ENCODE measurements around the gene LMAN1L. TPM values are rescaled to one million over a fixed set of nuclear protein-coding genes. Genes with fewer than 3 reads are reported as not detected.

Gene LMAN1L
- total and polyA plus RNA-seq, 4 donors = 0.08 TPM; not detected in 3

DNA sequence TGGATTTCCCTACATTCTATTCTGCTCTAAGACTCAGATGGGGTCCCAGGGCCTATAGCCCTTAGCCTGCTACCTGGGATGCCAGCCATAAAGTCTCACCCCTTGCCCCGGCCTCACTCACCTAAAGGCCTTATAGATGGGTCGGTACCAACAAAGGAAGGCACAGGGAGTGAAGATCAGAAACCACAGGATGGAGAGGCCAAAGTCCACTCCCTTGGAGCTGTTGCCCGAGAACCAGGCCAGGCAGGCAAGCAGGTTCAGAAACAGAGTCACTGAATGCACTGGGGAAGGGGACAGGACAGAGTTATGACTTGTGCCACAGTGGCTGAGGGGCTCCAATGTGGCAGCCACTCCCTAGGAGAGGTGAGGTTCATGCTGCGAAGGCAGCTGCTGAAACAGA, 37.8 kb downstream of the LMAN1L start:
- no peak overlapping the region for H3K27ac ChIP-seq (ENCODE audit: low read depth in 1 of 2, low read length in 2 of 2)
- H3K27me3 ChIP-seq (ENCODE audit: control insufficient read depth in 4 of 4, insufficient read depth in 4 of 4, low read length in 3 of 4) = no peaks in the 10 kb centered on the region
- H3K36me3 ChIP-seq (ENCODE audit: control insufficient read depth in 4 of 4, insufficient read depth in 3 of 4, low read depth in 1 of 4, low read length in 3 of 4) = peaks cover 14 to 66% (median 35%) of the 10 kb centered on the region in 4 donors
- TF ChIP-seq TAF1 (conservative IDR thresholded peaks at IDR 0.05) = no peak
- TF ChIP-seq FOXA2 (IDR thresholded peaks at IDR 0.05) = no peak
- TF ChIP-seq FOXA1 (IDR thresholded peaks at IDR 0.05) = no peak
- no peak for TF ChIP-seq YY1 (IDR thresholded peaks at IDR 0.05)
- TF ChIP-seq HNF4A (conservative IDR thresholded peaks at IDR 0.05) = no peak
- no peak overlapping the region for H3K4me3 ChIP-seq (ENCODE audit: low read depth in 1 of 3, low read length in 3 of 3)
- no peak for DNase-seq (ENCODE audit: low spot score)
- H3K9ac ChIP-seq (ENCODE audit: low read depth in 1 of 2, low read length in 2 of 2) = no peak overlapping the region
- 87% methylated on average over 4 of the region's 4 CpGs for WGBS
- no peaks in the 10 kb centered on the region for H3K9me3 ChIP-seq (ENCODE audit: control insufficient read depth in 4 of 4, low read length in 3 of 4)
- peaks cover 0 to 11% (median 8%) of the 10 kb centered on the region in 4 donors for H3K4me1 ChIP-seq (ENCODE audit: control insufficient read depth in 4 of 4, insufficient read depth in 4 of 4, low read length in 3 of 4)

DNA sequence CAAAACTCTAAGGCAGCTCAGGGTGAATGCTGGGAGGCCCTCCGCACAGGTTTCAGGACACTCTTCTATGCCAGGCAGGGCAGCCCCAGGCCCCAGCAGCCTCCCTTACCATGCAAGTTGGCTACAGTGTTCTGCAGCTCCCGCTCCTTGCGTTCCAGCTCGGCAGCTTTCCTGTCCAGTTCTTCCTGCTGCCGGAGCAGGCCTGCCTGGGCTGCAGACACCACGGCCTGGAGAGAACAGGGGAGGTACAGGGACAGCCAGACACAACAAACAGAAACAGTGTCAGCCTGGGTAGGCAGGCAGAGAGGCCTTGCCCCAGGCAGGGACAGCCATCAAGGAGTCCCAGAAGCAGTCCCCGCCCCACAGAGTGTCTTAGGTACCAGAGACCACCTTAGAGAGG, 39.3 kb downstream of the LMAN1L start:
- no peak for TF ChIP-seq EGR1 (IDR thresholded peaks at IDR 0.05; ENCODE audit: low read depth in 2 of 2)
- H3K9ac ChIP-seq (ENCODE audit: low read depth in 1 of 2, low read length in 2 of 2) = no peak overlapping the region
- no peak overlapping the region for H3K27ac ChIP-seq (ENCODE audit: low read depth in 1 of 2, low read length in 2 of 2)
- H3K4me1 ChIP-seq (ENCODE audit: control insufficient read depth in 4 of 4, insufficient read depth in 4 of 4, low read length in 3 of 4) = peaks cover 0 to 12% (median 8%) of the 10 kb centered on the region in 4 donors
- DNase-seq (ENCODE audit: low spot score) = no peak
- WGBS = 97% methylated on average over 7 of the region's 7 CpGs
- no peaks in the 10 kb centered on the region for H3K27me3 ChIP-seq (ENCODE audit: control insufficient read depth in 4 of 4, insufficient read depth in 4 of 4, low read length in 3 of 4)
- peaks cover 13 to 63% (median 32%) of the 10 kb centered on the region in 4 donors for H3K36me3 ChIP-seq (ENCODE audit: control insufficient read depth in 4 of 4, insufficient read depth in 3 of 4, low read depth in 1 of 4, low read length in 3 of 4)
- no peaks in the 10 kb centered on the region for H3K9me3 ChIP-seq (ENCODE audit: control insufficient read depth in 4 of 4, low read length in 3 of 4)
- H3K4me3 ChIP-seq (ENCODE audit: low read depth in 1 of 3, low read length in 3 of 3) = no peak overlapping the region

DNA sequence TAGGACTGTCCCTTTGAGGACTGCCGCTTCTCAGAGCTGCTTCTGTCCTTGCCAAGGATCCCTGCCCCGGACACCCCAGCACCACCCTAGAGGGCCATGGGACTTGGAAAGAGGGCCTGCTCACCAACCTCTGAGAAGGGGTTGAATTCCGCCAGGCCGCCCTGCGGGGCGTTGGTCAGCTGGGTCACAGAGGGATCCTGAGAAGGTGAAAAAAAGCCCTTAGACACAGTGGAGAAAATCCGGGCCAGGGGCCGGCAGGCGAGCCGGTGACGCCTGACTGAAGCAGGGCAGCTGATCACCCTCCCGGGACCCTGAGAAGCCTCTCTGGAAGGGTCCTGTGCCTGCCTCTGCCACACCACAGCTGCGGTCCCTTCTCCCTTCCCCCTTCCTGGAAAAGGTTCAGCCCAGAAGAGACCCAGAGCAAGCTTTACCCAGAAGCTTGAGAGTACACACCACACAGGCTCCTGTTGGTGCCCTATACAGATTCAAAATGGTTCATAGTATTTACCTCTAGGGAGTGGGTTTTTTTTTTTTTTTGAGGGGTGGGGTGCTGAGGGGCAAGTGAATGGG, 41.9 kb downstream of the LMAN1L start:
- H3K9me3 ChIP-seq (ENCODE audit: control insufficient read depth in 4 of 4, low read length in 3 of 4) = no peaks in the 10 kb centered on the region
- 96% methylated on average over 13 of the region's 13 CpGs for WGBS
- peaks cover 0 to 5% (median 0%) of the 10 kb centered on the region in 4 donors for H3K4me1 ChIP-seq (ENCODE audit: control insufficient read depth in 4 of 4, insufficient read depth in 4 of 4, low read length in 3 of 4)
- H3K4me3 ChIP-seq (ENCODE audit: low read depth in 1 of 3, low read length in 3 of 3) = no peak overlapping the region
- TF ChIP-seq GABPA (IDR thresholded peaks at IDR 0.05 in 1 of 2, conservative IDR thresholded peaks at IDR 0.05 in 1 of 2) (no peak), HNF4A (conservative IDR thresholded peaks at IDR 0.05) (no peak), HNF4G (IDR thresholded peaks at IDR 0.05) (no peak), SP1 (IDR thresholded peaks at IDR 0.05) (no peak), RAD21 (IDR thresholded peaks at IDR 0.05) (no peak), NR2F2 (IDR thresholded peaks at IDR 0.05) (no peak), FOXA2 (IDR thresholded peaks at IDR 0.05) (no peak), RXRA (IDR thresholded peaks at IDR 0.05) (no peak), YY1 (IDR thresholded peaks at IDR 0.05) (no peak), EGR1 (IDR thresholded peaks at IDR 0.05; ENCODE audit: low read depth in 2 of 2) (no peak), FOXA1 (IDR thresholded peaks at IDR 0.05) (no peak), TAF1 (conservative IDR thresholded peaks at IDR 0.05) (no peak)
- TF ChIP-seq, protein P1, sequence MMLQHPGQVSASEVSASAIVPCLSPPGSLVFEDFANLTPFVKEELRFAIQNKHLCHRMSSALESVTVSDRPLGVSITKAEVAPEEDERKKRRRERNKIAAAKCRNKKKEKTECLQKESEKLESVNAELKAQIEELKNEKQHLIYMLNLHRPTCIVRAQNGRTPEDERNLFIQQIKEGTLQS (IDR thresholded peaks at IDR 0.05) = no peak
- TF ChIP-seq, protein P2, sequence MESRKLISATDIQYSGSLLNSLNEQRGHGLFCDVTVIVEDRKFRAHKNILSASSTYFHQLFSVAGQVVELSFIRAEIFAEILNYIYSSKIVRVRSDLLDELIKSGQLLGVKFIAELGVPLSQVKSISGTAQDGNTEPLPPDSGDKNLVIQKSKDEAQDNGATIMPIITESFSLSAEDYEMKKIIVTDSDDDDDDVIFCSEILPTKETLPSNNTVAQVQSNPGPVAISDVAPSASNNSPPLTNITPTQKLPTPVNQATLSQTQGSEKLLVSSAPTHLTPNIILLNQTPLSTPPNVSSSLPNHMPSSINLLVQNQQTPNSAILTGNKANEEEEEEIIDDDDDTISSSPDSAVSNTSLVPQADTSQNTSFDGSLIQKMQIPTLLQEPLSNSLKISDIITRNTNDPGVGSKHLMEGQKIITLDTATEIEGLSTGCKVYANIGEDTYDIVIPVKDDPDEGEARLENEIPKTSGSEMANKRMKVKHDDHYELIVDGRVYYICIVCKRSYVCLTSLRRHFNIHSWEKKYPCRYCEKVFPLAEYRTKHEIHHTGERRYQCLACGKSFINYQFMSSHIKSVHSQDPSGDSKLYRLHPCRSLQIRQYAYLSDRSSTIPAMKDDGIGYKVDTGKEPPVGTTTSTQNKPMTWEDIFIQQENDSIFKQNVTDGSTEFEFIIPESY (IDR thresholded peaks at IDR 0.05) = no peak
- TF ChIP-seq, protein P3, sequence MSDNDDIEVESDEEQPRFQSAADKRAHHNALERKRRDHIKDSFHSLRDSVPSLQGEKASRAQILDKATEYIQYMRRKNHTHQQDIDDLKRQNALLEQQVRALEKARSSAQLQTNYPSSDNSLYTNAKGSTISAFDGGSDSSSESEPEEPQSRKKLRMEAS (IDR thresholded peaks at IDR 0.05) = no peak
- TF ChIP-seq, protein P4, sequence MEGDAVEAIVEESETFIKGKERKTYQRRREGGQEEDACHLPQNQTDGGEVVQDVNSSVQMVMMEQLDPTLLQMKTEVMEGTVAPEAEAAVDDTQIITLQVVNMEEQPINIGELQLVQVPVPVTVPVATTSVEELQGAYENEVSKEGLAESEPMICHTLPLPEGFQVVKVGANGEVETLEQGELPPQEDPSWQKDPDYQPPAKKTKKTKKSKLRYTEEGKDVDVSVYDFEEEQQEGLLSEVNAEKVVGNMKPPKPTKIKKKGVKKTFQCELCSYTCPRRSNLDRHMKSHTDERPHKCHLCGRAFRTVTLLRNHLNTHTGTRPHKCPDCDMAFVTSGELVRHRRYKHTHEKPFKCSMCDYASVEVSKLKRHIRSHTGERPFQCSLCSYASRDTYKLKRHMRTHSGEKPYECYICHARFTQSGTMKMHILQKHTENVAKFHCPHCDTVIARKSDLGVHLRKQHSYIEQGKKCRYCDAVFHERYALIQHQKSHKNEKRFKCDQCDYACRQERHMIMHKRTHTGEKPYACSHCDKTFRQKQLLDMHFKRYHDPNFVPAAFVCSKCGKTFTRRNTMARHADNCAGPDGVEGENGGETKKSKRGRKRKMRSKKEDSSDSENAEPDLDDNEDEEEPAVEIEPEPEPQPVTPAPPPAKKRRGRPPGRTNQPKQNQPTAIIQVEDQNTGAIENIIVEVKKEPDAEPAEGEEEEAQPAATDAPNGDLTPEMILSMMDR (IDR thresholded peaks at IDR 0.05; ENCODE audit: low read depth, low read length, missing input control) = no peak
- TF ChIP-seq, protein P5, sequence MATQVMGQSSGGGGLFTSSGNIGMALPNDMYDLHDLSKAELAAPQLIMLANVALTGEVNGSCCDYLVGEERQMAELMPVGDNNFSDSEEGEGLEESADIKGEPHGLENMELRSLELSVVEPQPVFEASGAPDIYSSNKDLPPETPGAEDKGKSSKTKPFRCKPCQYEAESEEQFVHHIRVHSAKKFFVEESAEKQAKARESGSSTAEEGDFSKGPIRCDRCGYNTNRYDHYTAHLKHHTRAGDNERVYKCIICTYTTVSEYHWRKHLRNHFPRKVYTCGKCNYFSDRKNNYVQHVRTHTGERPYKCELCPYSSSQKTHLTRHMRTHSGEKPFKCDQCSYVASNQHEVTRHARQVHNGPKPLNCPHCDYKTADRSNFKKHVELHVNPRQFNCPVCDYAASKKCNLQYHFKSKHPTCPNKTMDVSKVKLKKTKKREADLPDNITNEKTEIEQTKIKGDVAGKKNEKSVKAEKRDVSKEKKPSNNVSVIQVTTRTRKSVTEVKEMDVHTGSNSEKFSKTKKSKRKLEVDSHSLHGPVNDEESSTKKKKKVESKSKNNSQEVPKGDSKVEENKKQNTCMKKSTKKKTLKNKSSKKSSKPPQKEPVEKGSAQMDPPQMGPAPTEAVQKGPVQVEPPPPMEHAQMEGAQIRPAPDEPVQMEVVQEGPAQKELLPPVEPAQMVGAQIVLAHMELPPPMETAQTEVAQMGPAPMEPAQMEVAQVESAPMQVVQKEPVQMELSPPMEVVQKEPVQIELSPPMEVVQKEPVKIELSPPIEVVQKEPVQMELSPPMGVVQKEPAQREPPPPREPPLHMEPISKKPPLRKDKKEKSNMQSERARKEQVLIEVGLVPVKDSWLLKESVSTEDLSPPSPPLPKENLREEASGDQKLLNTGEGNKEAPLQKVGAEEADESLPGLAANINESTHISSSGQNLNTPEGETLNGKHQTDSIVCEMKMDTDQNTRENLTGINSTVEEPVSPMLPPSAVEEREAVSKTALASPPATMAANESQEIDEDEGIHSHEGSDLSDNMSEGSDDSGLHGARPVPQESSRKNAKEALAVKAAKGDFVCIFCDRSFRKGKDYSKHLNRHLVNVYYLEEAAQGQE (IDR thresholded peaks at IDR 0.05) = no peak
- H3K27ac ChIP-seq (ENCODE audit: low read depth in 1 of 2, low read length in 2 of 2) = no peak overlapping the region
- H3K36me3 ChIP-seq (ENCODE audit: control insufficient read depth in 4 of 4, insufficient read depth in 3 of 4, low read depth in 1 of 4, low read length in 3 of 4) = peaks cover 11 to 47% (median 27%) of the 10 kb centered on the region in 4 donors
- H3K27me3 ChIP-seq (ENCODE audit: control insufficient read depth in 4 of 4, insufficient read depth in 4 of 4, low read length in 3 of 4) = no peaks in the 10 kb centered on the region
- no peak overlapping the region for H3K9ac ChIP-seq (ENCODE audit: low read depth in 1 of 2, low read length in 2 of 2)
- no peak for DNase-seq (ENCODE audit: low spot score)
